Gastrocnemius medialis (tissue), 4 donors: Measurements from ENCODE around the gene ARHGEF33. TPM values are rescaled to one million over a fixed set of nuclear protein-coding genes. Genes with fewer than 3 reads are reported as not detected.

Source experiments
- ATAC-seq, 2 donors: fragments of 150-250 bp; one replicate each; pipeline ENCODE4 v1.9.1; 2016
- DNase-seq, 2 donors: peaks; one replicate each; pipeline ENCODE4 v3.0.0-alpha.2; 2019
- H3K27ac ChIP-seq, 4 donors: fragments of 200-600 bp; sonication (generic); 1 replicate in 1 of 4; 2 replicates in 3 of 4; pipeline ENCODE4 v1.5.1; 2016 to 2018; ENCODE audit warnings: mild to moderate bottlenecking in 2 of 4, moderate library complexity in 1 of 4
- H3K27me3 ChIP-seq, 3 donors: fragments of 200-600 bp; sonication (generic) in 2 of 3; 1 replicate in 1 of 3; 2 replicates in 2 of 3; pipeline versions ENCODE4 v1.5.1 to v1.6.0; 2016 to 2019; ENCODE audit warnings: mild to moderate bottlenecking in 1 of 3, moderate library complexity in 1 of 3
- H3K36me3 ChIP-seq, 2 donors: fragments of 200-600 bp; sonication (generic) in 1 of 2; one replicate each; pipeline ENCODE4 v1.5.1; 2017 to 2018
- H3K4me1 ChIP-seq, 2 donors: fragments of 200-600 bp; sonication (generic) in 1 of 2; one replicate each; pipeline ENCODE4 v1.5.1; 2016 to 2017; ENCODE audit warnings: mild to moderate bottlenecking in 2 of 2
- H3K4me3 ChIP-seq, 4 donors: fragments of 200-600 bp; sonication (generic) in 3 of 4; 1 replicate in 1 of 4; 2 replicates in 3 of 4; pipeline ENCODE4 v1.5.1; 2016 to 2019; ENCODE audit warnings: mild to moderate bottlenecking in 2 of 4
- H3K9me3 ChIP-seq, 3 donors: fragments of 200-600 bp; sonication (generic) in 2 of 3; 1 replicate in 1 of 3; 2 replicates in 2 of 3; pipeline ENCODE4 v1.5.1; 2016 to 2019
- CTCF ChIP-seq, 5 experiments: fragments of 450-650 bp in 3 of 5; fragments of 200-600 bp in 2 of 5; sonication (generic) in 2 of 5; IDR thresholded peaks in 4 of 5; conservative IDR thresholded peaks in 1 of 5; 1 replicate in 4 of 5; 2 replicates in 1 of 5; pipeline ENCODE4 v1.5.1; 2016 to 2019; ENCODE audit warnings: antibody characterized with exemption in 5 of 5, mild to moderate bottlenecking in 3 of 5, moderate library complexity in 3 of 5
- POLR2A ChIP-seq, 2 donors: fragments of 450-650 bp; IDR thresholded peaks; one replicate each; pipeline ENCODE4 v1.6.1; 2017; ENCODE audit warnings: antibody characterized with exemption in 2 of 2, mild to moderate bottlenecking in 2 of 2, moderate library complexity in 2 of 2
- in situ Hi-C, 4 donors: fragments of 200-750 bp; cut with MboI; loops; one replicate each; pipeline versions ENCODE4 v1.15.0 to v1.8.0; 2017; ENCODE audit warnings: low sequenced_read_pairs in 4 of 4
- intact Hi-C: fragments of 100-400 bp; cut with DNase I; formaldehyde crosslinking; loops from one replicate; pipeline ENCODE4 v1.15.1; 2023; ENCODE audit warnings: low total_unique reads
- total RNA-seq, 4 donors: library from RNA; depleted of rRNA; stranded (reverse); fragments of >200 nt; gene quantifications; one replicate each; pipeline versions ENCODE4 v1.1.0 to v1.2.3, GENCODE V29; 2016

ARHGEF33 gene
- total RNA-seq, 4 donors from 2014 or later = 0.07 to 4.5 (median 0.52) TPM; not detected in 1

GRCh38 chr2:38975042-38975441, 85.4 kb downstream of the ARHGEF33 start:
- intact Hi-C loops (no loop called here), in situ Hi-C loops (no loop called here)
- no peak for DNase-seq
- H3K36me3 ChIP-seq = no peaks in the 10 kb centered on the region
- no peaks in the 10 kb centered on the region for H3K4me1 ChIP-seq
- H3K4me3 ChIP-seq = no peak overlapping the region
- no peak overlapping the region for H3K27ac ChIP-seq
- H3K9me3 ChIP-seq = no peaks in the 10 kb centered on the region
- ATAC-seq = no peak
- no peaks in the 10 kb centered on the region for H3K27me3 ChIP-seq
- TF ChIP-seq POLR2A (IDR thresholded peaks at IDR 0.05) = no peak
- no peak for TF ChIP-seq CTCF (IDR thresholded peaks at IDR 0.05 in 4 of 5, conservative IDR thresholded peaks at IDR 0.05 in 1 of 5)

GRCh38 chr2:38977047-38977446, 87.4 kb downstream of the ARHGEF33 start:
- no peak for TF ChIP-seq CTCF (IDR thresholded peaks at IDR 0.05 in 4 of 5, conservative IDR thresholded peaks at IDR 0.05 in 1 of 5)
- no peak for TF ChIP-seq POLR2A (IDR thresholded peaks at IDR 0.05)
- intact Hi-C loops = no loop called here
- Histone ChIP-seq H3K9me3 (no peaks in the 10 kb centered on the region), H3K4me1 (no peaks in the 10 kb centered on the region), H3K27me3 (no peaks in the 10 kb centered on the region), H3K4me3 (no peak overlapping the region), H3K36me3 (no peaks in the 10 kb centered on the region), H3K27ac (no peak overlapping the region)
- in situ Hi-C loops = no loop called here
- DNase-seq (no peak), ATAC-seq (no peak)

- TF ChIP-seq POLR2A (IDR thresholded peaks at IDR 0.05) = no peak
- TF ChIP-seq CTCF (IDR thresholded peaks at IDR 0.05 in 4 of 5, conservative IDR thresholded peaks at IDR 0.05 in 1 of 5) = no peak
- H3K36me3 ChIP-seq = no peaks in the 10 kb centered on the region
- no peaks in the 10 kb centered on the region for H3K9me3 ChIP-seq
- ATAC-seq (no peak), DNase-seq (no peak)
- intact Hi-C loops (no loop called here), in situ Hi-C loops (no loop called here)
- H3K4me3 ChIP-seq = no peak overlapping the region
- no peaks in the 10 kb centered on the region for H3K27me3 ChIP-seq
- no peaks in the 10 kb centered on the region for H3K4me1 ChIP-seq
- no peak overlapping the region for H3K27ac ChIP-seq
These were observed 88.7 kb downstream of the ARHGEF33 start for GRCh38 chr2:38978296-38978903.

- intact Hi-C loops (no loop called here), in situ Hi-C loops (no loop called here)
- no peaks in the 10 kb centered on the region for H3K4me1 ChIP-seq
- H3K36me3 ChIP-seq = peaks cover 0 to 5% of the 10 kb centered on the region in 2 donors
- H3K4me3 ChIP-seq = no peak overlapping the region
- ATAC-seq (no peak), DNase-seq (no peak)
- TF ChIP-seq POLR2A (IDR thresholded peaks at IDR 0.05) = no peak
- no peak for TF ChIP-seq CTCF (IDR thresholded peaks at IDR 0.05 in 4 of 5, conservative IDR thresholded peaks at IDR 0.05 in 1 of 5)
- no peaks in the 10 kb centered on the region for H3K27me3 ChIP-seq
- H3K27ac ChIP-seq = no peak overlapping the region
- no peaks in the 10 kb centered on the region for H3K9me3 ChIP-seq
These were observed 89.2 kb downstream of the ARHGEF33 start for GRCh38 chr2:38978908-38979307.
